DMS53 treated with DMSO at 0.1 percent for 48 hours (cell line): Measurements from ENCODE around the gene HOXB4.

ENCODE experiments used
- DNase-seq: peaks from one replicate; lab custom pipeline; 2025; ENCODE audit not compliant: unreplicated experiment; lab: John Stamatoyannopoulos, UW

The HOXB4 gene

DNA sequence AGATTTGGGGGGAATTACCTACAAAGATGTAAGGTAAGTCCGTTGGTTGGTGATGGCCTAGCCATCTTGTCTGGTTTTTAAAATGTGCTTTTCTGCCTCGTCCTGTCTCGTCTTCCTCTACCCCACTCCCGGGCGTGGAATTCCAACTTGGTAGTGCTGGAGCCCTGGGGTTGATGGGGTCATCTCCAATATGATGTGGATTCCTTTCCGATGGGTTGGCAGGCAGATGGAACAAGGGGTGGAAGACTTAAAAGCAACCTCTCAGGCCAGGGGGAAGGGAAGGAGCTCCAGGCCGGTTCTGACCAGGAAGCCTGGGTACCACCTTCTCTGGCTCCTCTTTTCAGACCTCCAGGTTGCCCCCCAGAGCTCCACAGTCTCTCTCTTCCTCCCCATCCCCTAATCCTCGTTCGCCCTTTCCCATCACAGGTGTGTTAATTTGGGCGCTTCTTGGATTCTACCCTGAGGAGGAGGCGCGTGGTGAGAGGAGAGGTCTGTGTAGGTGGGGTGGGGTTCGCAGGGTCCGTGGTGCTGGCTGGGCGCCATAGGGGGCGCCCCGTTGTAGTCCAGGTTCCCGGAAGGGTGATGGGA is 28.1 kb downstream of the HOXB4 start:
- DNase-seq = no peak

DNA sequence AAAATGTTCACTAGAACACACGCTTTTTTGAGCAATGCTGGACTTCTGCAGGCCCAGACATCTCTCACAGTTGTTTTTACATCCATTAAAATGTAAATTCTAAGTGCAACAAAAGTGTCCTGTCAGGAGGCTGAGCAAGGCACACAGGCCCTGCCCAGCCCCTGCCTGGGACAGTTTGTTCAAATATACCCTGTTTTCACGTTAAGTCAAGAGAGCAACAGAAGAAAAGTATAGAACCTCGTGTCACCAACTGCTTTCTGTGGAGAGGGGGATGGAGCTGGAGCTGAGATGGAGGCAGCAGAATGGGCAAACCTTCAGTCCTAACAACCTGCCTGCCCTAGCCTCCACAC is 28.9 kb downstream of the HOXB4 start:
- DNase-seq = no peak

DNA sequence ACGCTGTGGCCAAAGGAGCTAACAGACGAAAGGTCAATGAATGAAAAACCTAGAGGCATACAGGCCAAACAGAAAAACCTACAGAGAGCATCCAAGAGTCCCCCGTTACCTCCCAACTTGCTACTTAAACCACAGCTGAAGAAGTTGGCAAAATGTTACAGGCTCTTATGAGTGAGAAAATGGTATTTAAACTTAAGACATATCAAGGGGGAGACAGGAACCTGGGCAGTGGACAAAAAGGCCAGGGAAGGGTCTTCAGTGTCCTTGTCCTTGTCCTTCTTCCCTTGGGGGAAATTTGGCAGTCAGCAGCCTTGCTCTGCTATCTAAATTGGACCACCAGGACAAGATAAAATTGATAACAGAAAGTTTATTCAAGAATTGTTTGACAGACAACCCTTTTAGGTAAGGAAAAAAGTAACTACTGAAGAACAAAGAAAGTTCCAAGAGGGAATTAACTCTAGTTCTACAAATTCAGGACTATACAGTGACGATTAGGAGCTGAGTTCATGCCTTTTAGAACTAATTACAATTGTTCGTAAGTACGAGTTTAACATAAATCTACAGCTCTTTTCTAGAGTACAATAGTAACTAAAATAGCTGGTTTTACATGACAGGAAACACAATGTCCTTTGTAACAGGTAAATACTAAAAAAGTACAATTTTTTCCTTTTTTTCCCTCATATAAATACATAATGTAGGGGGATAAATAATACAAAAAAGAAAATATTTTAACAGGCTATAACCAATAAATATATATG is 29.4 kb downstream of the HOXB4 start:
- no peak for DNase-seq

DNA sequence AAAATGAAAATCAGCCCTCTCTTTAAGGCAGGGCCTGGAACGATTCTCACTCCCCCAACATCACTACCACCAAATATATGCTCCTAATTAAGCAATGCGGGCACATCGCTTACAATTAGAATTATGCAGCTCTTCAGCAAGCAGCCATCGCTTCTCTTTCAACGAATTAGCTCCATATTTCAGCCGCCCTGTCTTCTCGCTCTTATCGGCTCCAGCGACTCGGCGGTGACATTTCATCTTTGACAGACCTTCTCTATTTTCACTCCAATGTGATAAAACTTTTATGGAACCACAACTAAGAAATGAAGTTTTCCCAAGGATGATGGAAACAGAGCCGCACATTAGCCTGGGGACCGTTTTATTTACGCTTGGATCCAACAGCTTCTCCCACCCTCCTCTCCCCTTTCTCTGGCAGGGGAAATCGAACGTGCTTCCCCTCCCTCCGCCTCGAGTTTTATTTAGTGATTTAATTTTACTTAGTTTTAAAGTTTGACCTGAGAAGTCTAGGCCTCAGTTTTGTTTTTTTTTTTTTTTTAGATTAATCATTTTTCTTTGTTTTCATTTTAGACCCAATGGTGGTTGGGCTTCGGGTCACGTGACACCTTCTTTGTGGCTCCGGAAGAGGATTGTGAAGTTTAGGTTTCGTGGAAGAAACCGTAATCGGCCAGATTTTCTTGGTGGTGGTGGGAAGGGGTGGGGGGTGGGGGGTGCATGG is 30.2 kb downstream of the HOXB4 start:
- no peak for DNase-seq

DNA sequence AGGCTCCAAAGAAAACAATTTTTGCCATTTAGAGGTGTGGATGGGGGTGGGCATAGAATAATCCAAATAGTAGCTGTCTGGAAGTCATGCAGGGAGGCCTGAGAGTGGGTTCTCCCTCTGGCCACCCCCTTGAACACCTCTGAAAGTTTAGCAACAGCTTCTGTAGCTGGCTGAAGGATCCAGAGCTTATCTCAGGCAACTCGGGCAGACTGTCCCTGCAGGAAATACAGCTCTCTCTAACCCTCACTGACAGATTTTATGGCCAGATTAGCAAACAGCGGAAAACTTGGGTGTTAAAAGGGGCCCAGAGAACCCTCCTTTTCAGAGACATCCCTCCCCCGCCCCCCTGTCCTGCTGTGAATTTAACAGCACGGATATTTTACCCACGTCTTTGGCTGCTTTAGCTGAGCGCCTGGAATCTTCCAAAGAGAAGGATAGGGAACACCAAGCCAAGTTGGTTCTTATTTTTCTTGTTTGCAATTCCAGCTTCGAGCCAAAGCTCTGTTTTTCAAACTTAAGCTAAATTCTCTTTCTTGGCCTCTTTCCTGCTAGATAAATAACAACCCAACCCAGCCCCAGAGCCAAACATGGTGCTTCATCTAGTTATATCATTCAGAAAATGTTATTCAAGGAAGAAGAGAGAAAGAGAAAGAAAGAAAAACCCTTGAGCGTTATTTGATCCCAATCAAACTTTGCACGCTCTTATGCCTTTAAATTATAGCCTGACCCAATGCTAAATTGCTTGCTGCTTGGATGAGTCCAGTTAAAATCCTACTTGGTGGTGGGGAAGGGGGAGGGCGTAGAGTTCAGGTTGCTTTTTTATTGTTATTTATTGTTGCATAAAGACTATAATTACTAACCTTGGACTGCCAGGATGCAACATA is 31.0 kb downstream of the HOXB4 start:
- DNase-seq = no peak

DNA sequence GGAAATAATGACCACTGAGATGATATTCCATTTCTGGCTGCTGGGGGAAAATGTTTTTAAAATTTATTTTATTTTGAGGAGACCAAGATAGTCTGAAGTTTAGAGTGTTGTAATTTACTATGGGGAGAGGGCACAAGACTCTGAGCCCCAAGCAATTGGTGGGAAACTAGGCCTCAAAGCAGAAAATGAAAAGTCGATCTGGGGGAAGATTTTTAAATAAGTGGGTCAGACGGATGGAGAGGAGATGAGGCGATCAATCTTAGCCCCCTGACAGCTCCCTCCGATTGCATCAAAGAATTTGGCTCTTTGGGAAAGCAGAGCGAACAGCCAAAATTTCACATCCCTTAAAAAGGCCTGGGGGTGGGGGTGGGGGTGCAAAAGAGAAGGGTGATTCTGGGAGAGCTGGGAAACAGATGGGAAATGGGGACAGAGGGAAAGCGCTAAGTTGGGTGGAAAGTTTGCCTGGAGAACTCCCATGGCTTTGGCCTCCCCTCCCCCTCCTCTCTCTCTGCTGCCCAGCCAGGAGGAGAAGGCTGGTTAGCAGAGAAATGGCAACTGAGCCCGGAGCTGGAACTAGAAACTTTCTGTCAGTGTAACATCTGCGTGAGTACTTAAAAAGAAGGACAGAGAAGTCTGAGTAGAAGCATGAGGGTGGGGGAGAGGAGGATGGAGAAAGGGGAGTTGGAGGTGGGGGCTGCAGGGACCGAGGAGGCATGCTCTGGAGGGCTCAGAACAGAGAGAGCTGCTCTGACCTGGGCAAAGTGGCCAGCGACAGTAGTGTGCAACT is 31.8 kb downstream of the HOXB4 start:
- DNase-seq = no peak

DNA sequence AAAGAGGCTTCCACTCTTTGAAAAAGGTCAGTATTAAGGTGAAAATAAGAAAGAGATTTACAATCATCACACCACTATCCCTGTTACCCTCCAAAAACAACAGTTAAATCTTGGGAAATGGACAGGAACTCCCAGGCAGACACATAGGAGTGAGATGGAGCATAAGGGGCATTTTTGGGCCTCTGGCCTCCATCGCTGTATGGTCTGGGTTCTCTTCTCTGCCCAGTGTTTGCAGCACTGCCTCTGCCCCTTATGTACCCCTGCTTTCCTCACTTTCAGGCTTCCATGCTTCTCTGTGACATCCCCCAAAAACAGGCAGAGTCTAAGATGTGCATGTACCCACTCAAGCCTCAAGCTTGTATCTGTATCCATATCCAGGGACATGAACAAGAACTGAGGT is 32.6 kb downstream of the HOXB4 start:
- no peak for DNase-seq

DNA sequence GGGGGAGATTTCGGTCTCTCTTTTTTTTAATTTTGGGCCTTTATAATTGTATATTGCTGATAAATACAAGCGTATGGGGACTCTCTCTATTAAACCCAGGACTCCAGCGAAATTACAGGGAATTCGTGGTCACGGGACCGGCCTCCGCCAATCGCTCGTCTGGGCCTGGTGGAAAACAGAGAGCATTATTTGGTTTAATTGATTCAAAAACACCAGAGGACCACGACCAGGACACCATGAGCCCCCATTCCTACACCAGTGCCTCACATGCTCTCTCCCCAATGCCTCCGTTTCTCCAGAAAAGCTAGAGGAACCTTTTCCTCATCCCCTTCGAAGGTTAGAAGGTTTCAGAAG is 33.2 kb downstream of the HOXB4 start, which contains the start of gene HOXB2:
HOXB2 (minus strand) TSS at position 88 of the 354 bp plus-strand sequence. CDS start 198 bp downstream, outside the sequence.
- DNase-seq = no peak

DNA sequence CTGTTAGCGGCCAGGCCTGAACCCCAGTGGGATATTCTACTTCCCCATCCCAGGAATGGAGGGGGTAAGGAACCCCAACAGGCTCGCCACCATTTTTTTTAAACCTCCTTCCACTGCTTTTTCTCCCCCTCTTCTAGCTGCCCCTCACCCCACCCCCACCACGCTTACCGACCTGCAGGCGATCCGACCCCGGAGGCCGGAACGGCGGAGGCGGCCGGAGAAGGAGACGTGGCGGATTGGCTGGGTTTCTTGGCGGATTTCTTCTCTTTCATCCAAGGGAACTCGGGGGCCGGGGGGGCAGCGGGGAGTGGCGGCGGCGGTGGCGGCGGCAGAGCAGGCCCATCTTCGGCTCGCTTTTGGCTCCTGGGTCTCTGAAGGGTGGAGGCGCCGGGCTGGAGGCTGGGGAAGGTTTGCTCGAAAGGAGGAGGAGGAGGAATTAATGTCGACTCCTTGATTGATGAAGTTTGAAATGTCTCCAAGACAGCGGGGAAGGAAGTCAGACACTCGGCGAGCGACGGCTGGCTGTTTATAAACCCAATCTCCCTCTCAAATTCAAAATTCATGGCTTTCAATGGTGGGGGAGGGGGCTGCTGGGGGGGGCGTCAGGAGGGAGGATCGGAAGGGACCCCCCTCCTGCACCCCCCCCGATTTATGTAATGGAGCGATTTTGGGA is 33.7 kb downstream of the HOXB4 start:
- no peak for DNase-seq

DNA sequence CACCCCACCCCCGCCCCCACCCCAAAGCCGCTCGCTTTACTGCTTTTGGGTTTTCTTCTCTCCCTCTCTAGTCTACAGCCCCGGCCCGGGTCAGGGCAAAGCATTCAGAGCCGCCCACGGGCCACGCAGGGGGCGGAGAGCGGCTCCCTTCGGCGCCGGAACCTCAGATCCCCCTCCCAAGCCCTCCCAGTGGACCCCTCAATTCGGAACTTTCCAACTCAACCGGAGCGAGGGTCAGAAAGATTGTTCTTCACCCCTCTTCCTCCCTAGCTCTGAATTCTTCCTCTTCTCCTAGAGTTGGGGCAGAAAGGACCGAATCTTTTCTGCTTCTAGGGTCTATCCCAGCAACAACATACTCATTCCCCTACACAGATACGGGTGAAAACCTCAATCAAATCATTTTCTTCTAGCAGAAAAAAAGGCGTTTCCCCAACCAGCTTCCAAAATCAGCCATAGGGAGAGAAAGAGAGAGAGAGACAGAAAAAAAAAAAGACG is 34.2 kb downstream of the HOXB4 start:
- DNase-seq = no peak

DNA sequence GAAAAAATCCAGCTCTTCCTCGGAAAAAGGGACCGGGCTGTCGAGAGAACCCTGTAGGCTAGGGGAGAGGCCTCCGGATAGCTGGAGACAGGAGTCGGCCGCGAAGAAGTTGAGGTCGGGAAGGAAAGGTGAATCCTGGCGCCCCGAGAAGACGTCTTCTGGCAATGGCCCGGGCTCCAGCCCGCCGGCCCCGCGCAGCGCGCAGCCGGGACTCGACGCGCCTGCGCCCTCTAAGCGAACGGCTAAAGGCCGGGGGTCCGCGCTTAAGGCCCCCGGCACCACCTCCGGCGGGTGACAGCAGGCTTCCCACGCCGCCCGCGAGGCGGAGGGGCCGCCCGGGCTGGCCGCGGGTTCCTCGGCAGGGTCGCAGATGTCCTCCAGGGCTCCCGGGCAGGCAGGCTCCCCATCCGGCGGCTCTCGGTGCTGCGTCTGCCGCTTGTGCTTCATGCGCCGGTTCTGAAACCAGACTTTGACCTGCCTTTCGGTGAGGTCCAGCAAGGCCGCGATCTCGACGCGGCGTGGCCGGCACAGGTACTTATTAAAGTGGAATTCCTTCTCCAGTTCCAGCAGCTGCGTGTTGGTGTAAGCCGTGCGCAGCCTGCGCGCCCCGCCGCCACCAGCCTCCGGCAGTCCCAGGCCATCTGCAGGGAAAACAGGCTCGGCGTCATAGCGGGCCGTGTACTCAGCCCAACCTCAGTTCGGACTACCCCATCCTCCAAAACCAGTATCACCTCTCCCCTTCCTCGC is 34.9 kb downstream of the HOXB4 start:
- DNase-seq = no peak

DNA sequence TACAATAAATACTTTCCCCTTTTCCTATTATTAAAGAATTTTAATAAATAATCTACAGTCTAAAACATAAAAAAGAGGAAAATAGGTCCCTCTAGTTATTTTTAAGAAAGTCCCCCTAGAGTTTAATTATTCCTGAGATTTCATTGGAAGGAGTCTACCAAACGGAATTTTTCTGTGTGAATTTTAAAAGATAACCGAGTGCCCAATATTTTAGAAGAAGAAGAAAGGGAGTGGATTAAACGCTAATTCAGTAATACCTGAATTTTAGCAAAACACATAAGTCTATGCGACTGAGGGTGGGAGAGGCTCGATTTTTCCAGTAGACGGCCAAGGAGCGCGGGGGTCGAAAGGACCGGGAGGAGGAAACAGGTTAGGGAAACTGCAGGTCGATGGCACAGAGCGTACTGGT is 35.4 kb downstream of the HOXB4 start:
- no peak for DNase-seq

DNA sequence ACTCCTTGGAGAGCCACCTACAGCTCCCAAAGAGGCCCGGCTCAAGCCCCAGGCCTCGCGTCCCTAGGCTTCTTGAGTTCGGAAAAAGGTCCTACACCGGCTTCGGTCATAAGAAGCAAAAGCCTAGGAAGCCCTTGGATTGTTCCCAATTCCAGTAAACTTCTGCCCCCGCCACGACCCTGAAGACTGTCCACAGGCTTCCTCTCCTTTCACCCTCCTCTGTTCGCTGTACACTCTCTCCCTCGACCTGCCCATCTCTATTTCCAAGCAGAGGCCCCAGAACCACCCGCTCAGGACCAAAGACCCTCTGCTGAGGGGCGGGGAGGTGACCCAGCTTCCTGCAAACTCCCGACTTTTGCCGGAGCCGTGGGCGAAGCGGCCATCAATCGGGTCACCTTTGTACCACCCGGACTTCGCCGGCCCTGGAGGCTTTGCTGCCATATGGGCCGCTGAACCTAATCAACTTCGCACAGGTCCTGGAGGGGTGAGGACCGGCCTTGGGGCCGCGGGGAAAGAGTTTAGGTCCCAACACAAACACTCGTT is 36.0 kb downstream of the HOXB4 start:
- DNase-seq = no peak

DNA sequence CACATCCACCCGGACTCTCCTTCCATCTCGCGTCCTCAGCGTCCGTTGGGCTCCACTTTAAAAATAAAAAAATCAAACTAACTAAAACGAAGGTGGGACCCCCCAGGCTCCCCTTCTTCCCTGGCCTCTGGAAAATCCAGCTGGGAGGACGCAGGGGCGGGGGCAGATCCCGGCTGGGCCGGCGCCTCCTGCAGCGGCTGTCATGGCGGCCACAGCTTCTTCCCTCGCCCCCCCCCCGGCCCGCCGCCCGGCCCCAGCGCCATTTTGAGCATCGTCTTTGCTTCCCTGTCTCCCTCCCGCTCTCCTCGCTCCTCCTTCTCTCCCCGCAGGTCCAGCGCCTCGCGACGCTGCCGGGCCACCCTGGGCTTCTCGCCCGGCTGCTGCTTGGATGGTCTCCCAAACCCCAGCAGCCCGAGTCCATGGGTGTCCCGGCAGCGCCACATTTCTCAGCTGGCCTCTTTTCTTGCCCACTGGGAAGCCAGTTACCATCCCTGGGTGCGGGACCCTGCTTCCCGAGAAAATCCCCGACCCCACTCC is 36.5 kb downstream of the HOXB4 start:
- DNase-seq = no peak

DNA sequence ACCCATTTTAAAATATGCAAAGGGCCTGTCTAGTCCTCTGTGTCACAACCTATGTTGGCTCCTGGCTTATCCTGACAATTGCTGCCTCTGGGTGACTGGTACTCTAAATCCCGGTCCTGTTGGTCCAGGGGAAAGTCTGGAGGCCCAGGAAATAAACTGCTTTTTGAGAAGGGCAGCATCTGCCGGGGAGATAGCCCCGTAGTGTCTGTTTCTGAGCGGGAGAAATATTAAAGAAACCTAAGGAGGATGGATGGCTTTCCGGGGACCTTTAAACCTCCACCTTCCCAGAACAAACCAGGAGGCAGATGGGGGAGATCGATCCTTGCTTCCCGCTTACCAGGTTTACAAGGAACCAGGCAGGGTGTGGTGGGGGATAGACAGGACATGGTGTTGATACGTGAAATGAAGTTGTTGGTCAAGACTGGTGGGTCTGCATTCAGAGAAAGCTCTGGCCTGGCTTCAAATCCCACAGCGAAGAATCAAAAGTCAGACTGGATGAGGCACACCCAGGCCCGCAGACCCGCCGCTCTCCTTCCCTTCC is 37.0 kb downstream of the HOXB4 start:
- no peak for DNase-seq

DNA sequence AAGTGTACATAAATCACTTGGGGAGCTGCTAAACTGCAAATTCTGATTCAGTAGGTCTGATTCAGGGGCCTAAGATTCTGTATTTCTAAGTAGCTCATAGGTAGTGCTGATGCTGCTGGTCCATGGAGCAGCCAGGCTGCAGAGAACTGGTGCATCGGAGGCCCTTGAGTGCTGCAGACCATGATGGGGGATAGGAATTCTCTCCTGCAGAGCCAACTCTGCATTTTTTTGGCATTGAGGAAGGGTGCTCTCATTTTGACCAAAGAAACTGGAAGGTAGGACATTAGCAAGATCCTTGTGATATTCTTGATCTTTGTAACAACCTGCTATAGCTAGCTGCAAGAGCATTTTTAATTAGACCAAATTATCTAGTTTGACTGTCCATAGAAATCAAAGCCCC is 37.9 kb downstream of the HOXB4 start:
- DNase-seq = no peak

DNA sequence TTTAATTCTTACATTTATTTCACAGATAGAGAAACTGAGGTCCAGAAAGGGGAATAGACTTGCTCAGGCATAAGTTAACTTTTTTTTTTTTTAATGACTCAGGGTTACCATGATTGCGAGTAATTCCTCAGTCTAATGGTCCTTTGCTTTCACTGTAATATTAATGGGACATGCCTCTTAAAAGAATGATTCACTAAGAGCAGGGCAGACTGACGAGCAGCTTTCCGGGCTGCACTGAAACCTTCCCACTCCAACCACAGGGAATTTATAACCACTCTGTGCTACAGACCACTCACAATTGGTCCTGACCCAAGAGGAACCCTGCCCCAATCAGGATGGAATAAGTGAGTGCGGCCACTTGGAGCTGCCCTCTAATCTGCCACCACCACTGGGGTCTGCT is 39.0 kb downstream of the HOXB4 start:
- DNase-seq = no peak

DNA sequence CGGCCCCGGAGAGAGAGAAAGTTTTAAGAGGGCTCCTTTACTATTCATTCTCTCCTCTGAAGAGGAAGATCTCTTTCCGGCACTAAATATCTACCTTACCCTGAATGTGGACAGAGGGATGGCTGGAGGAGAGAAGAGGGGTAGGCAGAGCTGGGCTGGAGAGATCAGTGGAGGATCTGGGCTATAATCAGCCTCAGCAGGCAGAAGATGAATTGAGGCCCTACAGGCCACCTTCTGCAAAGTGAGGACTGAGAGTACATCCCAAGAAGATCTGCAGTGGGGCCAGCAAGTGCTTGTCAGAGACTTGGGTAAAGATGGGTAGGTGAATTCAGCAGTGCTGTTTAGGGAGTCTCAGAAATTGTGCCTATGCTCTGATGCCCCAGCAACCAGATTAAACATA is 40.8 kb downstream of the HOXB4 start:
- no peak for DNase-seq
